ENCODE data around the gene TP63. TPM values are rescaled to one million over a fixed set of nuclear protein-coding genes. Genes with fewer than 3 reads are reported as not detected.

The TP63 gene
- total RNA-seq, 2 experiments from 2014 or later, result 0.58 to 1.1 TPM

DNA sequence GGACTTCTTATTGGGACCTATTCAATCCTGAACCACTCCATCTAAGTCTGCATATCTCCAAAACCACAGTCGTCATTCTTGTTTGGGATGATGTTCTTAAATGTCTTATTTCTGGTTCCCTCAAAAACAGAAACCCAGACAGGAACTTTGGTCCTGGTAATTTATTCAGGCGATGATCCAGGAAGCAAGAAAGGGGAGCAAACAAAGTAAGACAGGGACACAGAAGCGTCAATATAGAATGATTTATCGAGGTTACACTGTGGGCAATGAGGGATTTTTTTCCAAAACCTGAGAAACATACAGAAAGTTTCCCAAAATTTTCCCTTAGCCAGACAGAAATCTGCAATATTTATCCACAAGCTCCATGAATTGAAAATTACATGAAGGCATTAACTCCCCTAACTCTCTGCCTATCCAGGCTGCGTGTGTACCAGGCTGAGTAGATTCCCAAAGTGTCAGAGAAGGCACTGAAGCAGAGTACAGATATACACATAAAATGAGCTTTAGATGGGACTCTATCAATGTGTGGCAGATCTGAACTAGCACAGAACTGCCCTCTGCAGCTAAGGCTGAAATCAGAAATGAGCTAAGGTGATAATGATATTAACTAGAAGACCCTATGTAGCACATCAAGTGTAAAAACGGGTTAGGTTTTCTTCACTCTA is 43.2 kb downstream of the TP63 start:
- DNase-seq, result no peak
- Mint-ChIP-seq H3K4me1 (no peaks in the 10 kb centered on the region), H3K27ac (no peak overlapping the region), H3K27me3 (peaks cover 7% of the 10 kb centered on the region), H3K9me3 (ENCODE audit: low read depth) (peaks cover 4% of the 10 kb centered on the region), H3K36me3 (no peaks in the 10 kb centered on the region), H3K4me3 (no peak overlapping the region)
- ATAC-seq, result no peak
- CTCF ChIA-PET, result no interaction called here

DNA sequence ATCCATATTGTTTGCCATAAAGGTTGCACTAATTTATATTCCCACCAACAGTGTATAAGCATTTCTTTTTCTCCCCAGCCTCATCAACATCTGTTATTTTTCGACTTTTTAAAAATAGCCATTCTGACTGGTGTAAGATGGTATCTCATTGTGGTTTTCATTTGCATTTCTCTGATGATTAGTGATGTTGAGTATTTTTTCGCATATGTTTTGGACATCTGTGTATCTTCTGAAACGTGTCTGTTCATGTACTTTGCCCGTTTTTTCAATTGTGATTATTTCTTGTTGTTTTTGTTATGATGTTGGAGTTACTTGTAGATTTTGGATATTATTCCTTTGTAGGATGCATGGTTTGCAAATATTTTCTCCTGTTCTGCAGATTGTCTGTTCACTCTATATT is 46.5 kb downstream of the TP63 start:
- Mint-ChIP-seq H3K4me1 (no peaks in the 10 kb centered on the region), H3K36me3 (no peaks in the 10 kb centered on the region), H3K27ac (no peak overlapping the region), H3K27me3 (peaks cover 3% of the 10 kb centered on the region), H3K4me3 (no peak overlapping the region), H3K9me3 (ENCODE audit: low read depth) (no peaks in the 10 kb centered on the region)
- CTCF ChIA-PET, result no interaction called here
- no peak for ATAC-seq
- DNase-seq, result no peak

DNA sequence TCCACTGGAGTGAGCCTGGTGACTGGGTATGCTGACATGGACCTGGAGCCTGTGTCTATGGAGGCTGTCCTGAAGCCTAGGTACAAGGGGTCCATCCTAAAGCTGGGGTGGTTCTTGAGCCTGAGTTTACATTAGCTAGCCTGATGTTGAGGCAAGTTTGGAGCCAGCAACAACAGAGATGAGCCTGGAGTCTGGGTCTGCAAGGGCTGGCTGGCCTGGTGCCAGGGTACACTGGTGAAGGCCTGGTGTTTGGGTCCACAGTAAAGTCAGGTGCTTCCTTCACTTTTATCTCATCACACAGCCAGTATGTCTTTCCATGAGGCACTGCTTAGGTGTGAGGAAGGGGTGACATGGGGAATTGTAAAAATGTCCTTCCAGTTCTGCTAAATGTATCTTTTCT is 49.5 kb downstream of the TP63 start:
- H3K27me3 Mint-ChIP-seq, result peaks cover 2% of the 10 kb centered on the region
- no peak overlapping the region for H3K4me3 Mint-ChIP-seq
- H3K36me3 Mint-ChIP-seq, result no peaks in the 10 kb centered on the region
- CTCF ChIA-PET, result no interaction called here
- peaks cover 6% of the 10 kb centered on the region for H3K4me1 Mint-ChIP-seq
- H3K27ac Mint-ChIP-seq, result no peak overlapping the region
- ATAC-seq (no peak), DNase-seq (no peak)
- H3K9me3 Mint-ChIP-seq (ENCODE audit: low read depth), result no peaks in the 10 kb centered on the region

DNA sequence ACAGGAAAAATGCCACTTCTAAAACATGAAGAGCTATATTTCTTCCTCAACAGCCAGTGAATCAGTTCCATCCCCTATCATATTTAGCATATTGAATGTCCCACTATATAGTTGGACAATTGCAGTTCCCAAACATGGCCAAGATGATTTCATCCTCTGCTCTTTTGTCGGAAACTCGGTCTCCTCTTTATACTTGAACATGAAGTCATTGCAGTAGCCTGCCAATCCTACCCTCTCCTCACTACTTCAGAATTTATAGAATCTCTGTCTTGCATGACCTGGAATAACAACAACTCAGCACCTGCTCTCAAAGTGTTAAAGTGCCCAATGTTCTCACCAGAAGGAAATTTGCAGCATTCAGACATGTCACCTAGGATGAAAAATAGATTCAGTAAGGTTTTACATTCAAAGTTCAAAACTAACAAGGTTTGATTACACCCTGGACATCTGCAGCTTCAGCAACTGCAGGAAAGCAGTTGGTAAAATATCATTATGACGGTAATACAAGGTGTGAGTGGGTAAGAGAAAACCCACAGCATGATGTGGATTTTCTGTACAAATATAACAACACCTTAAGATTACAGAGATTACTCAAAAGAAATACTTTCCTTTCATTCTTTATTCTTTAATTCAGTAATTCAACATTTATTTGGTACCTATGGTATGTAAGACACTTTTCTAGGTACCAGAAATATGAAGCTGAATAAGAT is 52.5 kb downstream of the TP63 start:
- H3K36me3 Mint-ChIP-seq, result no peaks in the 10 kb centered on the region
- no peak for ATAC-seq
- no peak for DNase-seq
- peaks cover 2% of the 10 kb centered on the region for H3K27me3 Mint-ChIP-seq
- H3K4me3 Mint-ChIP-seq, result no peak overlapping the region
- peaks cover 6% of the 10 kb centered on the region for H3K4me1 Mint-ChIP-seq
- CTCF ChIA-PET, result no interaction called here
- H3K27ac Mint-ChIP-seq, result no peak overlapping the region
- H3K9me3 Mint-ChIP-seq (ENCODE audit: low read depth), result no peaks in the 10 kb centered on the region

DNA sequence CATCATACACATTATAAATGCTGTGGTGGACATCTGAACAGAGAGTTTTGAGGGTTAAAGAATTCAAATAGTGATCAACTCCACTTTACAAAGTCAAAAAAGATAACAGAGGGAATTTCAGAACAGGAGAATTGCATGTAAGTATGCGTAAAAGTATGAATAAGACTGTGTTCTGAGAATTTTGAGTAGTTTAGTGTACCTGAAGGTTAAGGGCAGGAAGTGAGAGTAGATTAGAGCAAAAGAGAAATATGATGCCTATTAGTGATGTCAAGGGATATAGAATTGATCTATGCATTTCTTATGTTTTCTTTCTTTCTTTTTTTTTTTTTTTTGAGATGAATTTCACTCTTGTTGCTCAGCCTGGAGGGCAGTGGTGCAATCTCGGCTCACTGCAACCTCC is 53.1 kb downstream of the TP63 start:
- Mint-ChIP-seq H3K4me1 (peaks cover 6% of the 10 kb centered on the region), H3K27me3 (peaks cover 2% of the 10 kb centered on the region), H3K4me3 (no peak overlapping the region), H3K9me3 (ENCODE audit: low read depth) (no peaks in the 10 kb centered on the region), H3K36me3 (no peaks in the 10 kb centered on the region), H3K27ac (no peak overlapping the region)
- DNase-seq (no peak), ATAC-seq (no peak)
- CTCF ChIA-PET, result no interaction called here

DNA sequence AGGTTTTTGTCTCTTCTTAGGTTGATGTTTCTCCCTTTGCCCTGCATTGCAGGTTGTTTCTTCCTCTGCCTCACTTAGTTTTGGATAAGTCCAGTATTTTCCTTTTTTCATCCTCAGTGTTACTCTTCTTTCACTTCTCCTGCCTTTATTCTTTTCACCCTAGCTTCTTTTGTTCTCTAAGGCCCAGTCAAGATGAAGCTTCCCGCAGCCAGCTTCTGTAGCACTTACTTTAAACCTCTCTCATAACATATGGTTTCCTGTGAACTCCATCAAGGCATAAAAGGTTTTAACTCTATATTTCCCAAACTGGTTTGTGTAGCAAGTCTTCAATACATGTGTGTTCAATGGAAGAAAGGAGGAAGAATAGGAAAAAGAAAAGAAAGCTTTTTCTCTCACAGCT is 54.1 kb downstream of the TP63 start:
- Mint-ChIP-seq H3K4me1 (peaks cover 6% of the 10 kb centered on the region), H3K27me3 (peaks cover 2% of the 10 kb centered on the region), H3K4me3 (no peak overlapping the region), H3K36me3 (no peaks in the 10 kb centered on the region), H3K27ac (no peak overlapping the region), H3K9me3 (ENCODE audit: low read depth) (no peaks in the 10 kb centered on the region)
- CTCF ChIA-PET, result no interaction called here
- DNase-seq (no peak), ATAC-seq (no peak)

DNA sequence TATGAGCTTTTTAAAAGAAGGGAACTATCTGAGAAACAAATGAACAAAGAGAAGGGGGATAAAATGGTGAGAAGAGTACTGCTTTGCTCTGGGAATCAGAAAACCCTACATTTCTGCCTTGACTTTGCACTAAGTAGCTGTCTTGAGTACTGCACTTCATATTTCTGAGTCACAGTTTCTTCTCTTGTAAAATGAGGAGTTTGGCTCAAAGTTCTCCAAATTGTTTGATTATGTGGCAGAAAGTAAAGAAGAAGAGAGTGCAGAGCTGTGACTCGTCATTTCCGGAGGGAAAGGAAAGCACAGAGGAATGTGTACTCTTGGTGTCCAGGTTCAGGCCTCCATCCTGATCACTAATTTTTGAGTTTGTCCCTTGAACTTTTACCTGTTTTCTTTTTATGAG is 54.7 kb downstream of the TP63 start:
- Mint-ChIP-seq H3K4me3 (no peak overlapping the region), H3K27me3 (peaks cover 2% of the 10 kb centered on the region), H3K36me3 (no peaks in the 10 kb centered on the region), H3K4me1 (peaks cover 6% of the 10 kb centered on the region), H3K9me3 (ENCODE audit: low read depth) (no peaks in the 10 kb centered on the region), H3K27ac (no peak overlapping the region)
- CTCF ChIA-PET, result interaction anchor here (1.0 kb wide), 1 partner anchor 413 kb away, joined by 3 read pairs; no protein-coding TSS in a partner anchor
- no peak for DNase-seq
- ATAC-seq, result no peak

DNA sequence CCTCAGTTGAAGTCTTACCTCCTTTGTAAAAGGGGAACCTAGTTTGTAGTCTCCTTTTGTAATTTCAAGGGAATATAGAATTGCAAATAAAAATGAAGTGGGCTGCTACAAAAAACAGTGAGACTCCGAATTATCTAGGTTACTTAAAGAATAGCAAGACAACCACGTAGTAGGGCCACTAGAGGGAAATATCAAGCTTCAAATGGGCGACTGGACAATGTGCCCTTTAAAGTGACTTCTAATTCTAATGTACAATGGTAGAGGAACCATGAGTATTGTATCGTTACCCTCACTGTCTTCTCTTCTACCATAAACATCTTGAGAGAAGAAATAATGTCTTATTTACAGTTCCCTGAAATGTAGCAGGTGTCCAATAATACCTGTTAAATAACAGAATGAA is 56.3 kb downstream of the TP63 start:
- no peak for ATAC-seq
- Mint-ChIP-seq H3K4me3 (no peak overlapping the region), H3K27me3 (peaks cover 2% of the 10 kb centered on the region), H3K4me1 (peaks cover 6% of the 10 kb centered on the region), H3K9me3 (ENCODE audit: low read depth) (no peaks in the 10 kb centered on the region), H3K27ac (no peak overlapping the region), H3K36me3 (no peaks in the 10 kb centered on the region)
- CTCF ChIA-PET, result no interaction called here
- no peak for DNase-seq

DNA sequence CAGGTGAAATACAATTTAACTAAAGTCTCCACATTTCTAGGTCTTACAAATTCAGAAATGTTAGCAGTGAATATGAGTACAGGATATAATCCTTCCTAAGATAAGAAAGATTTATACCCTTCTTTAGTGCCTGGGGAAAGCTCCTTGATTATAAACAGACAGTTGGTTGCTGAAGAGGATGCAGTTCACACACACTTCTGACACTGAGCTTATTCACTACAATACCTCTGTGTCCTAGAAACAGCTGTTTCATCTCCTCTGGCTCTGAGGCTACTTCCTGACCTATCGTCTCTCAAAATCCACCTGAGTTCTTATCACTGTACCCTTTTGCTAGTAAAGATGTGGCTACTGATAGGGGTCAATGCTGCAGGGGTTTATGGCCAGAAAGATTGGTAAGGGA is 57.1 kb downstream of the TP63 start:
- H3K4me1 Mint-ChIP-seq, result peaks cover 6% of the 10 kb centered on the region
- H3K4me3 Mint-ChIP-seq, result no peak overlapping the region
- no peak overlapping the region for H3K27ac Mint-ChIP-seq
- ATAC-seq (no peak), DNase-seq (no peak)
- no peaks in the 10 kb centered on the region for H3K9me3 Mint-ChIP-seq (ENCODE audit: low read depth)
- H3K27me3 Mint-ChIP-seq, result peaks cover 2% of the 10 kb centered on the region
- CTCF ChIA-PET, result no interaction called here
- H3K36me3 Mint-ChIP-seq, result no peaks in the 10 kb centered on the region

DNA sequence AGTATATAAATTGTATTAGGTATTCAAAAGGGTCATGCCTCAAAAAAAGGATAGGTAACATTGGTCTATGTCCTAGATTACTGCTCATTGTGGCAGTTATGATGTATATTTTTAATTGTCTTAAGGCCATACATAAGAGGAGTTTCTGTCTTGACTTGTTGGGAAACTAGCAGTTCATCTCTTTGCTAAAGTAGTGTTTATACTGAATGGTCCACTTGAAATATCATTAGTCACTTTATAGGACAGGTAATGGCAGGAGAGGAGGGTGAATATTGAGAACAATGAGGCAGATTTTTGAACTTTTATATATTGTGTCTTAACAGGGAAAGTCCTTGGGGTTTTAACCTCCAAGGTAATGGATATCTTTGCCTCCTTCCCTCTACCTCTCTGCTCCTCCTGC is 58.4 kb downstream of the TP63 start:
- no peaks in the 10 kb centered on the region for H3K36me3 Mint-ChIP-seq
- no peak for ATAC-seq
- H3K9me3 Mint-ChIP-seq (ENCODE audit: low read depth), result no peaks in the 10 kb centered on the region
- no peak overlapping the region for H3K27ac Mint-ChIP-seq
- no peaks in the 10 kb centered on the region for H3K27me3 Mint-ChIP-seq
- CTCF ChIA-PET, result no interaction called here
- H3K4me3 Mint-ChIP-seq, result no peak overlapping the region
- H3K4me1 Mint-ChIP-seq, result no peaks in the 10 kb centered on the region
- no peak for DNase-seq

DNA sequence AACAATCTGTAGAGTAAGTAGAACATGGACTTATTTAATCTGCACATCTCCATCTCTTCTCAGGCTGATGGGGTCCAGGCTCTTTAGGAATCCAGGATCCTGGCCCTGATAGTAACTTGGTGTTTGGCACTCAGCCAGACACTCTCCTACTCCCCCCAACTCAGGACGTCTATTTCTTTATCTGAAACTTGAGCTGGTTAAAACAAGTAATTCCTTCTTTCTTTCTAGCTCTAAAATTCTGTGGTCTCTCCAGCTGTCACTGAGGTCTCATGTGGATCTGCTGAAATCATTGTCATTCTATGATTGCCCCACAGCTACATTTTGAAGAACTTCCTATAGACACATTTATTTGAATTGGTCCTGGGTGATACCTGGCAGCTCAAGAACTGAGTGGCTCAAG is 59.0 kb downstream of the TP63 start:
- Mint-ChIP-seq H3K4me3 (no peak overlapping the region), H3K9me3 (ENCODE audit: low read depth) (no peaks in the 10 kb centered on the region), H3K27ac (no peak overlapping the region), H3K27me3 (no peaks in the 10 kb centered on the region), H3K4me1 (no peaks in the 10 kb centered on the region), H3K36me3 (no peaks in the 10 kb centered on the region)
- CTCF ChIA-PET, result no interaction called here
- DNase-seq (no peak), ATAC-seq (no peak)

DNA sequence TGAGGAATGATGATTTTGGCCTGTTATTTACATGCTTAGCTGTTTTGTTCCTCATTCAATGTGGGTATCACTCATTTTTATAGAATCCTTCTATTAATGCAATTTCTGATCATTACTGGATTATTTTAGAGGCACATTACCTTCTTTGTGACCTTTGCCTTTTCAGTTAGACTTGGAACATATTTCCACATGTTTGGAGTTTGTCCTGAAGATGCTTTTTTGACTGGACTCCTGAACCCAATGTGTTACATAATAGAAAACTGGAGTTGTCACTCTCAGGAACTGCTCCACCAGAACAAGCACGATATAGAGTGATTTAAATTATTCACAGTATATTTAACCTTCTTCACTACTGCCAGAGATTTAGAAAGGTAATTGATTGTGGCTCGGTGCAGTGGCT is 59.5 kb downstream of the TP63 start:
- no peaks in the 10 kb centered on the region for H3K9me3 Mint-ChIP-seq (ENCODE audit: low read depth)
- H3K4me3 Mint-ChIP-seq, result no peak overlapping the region
- CTCF ChIA-PET, result no interaction called here
- H3K27ac Mint-ChIP-seq, result no peak overlapping the region
- no peaks in the 10 kb centered on the region for H3K27me3 Mint-ChIP-seq
- ATAC-seq (no peak), DNase-seq (no peak)
- H3K36me3 Mint-ChIP-seq, result no peaks in the 10 kb centered on the region
- no peaks in the 10 kb centered on the region for H3K4me1 Mint-ChIP-seq

DNA sequence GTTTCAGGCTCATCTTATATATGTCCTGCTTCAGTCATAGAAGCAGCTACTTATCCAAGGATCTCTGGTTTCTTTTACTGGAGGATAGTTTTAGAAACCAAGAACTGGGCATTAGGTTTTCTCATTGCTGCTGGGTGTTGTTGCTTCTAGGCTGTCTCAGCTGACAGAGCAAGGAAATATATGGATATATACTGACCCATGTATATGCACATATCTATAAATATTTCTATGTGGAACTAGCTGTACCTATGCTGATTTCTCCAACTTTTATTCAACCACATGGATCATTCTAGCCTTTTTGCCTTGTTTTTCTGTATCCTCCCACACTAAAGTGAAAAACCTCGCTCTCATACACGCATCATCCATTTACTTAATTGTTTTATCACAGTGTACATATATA is 64.2 kb downstream of the TP63 start:
- H3K4me1 Mint-ChIP-seq, result no peaks in the 10 kb centered on the region
- no peaks in the 10 kb centered on the region for H3K9me3 Mint-ChIP-seq (ENCODE audit: low read depth)
- no peaks in the 10 kb centered on the region for H3K36me3 Mint-ChIP-seq
- DNase-seq (no peak), ATAC-seq (no peak)
- no peak overlapping the region for H3K4me3 Mint-ChIP-seq
- no peaks in the 10 kb centered on the region for H3K27me3 Mint-ChIP-seq
- CTCF ChIA-PET, result no interaction called here
- no peak overlapping the region for H3K27ac Mint-ChIP-seq

DNA sequence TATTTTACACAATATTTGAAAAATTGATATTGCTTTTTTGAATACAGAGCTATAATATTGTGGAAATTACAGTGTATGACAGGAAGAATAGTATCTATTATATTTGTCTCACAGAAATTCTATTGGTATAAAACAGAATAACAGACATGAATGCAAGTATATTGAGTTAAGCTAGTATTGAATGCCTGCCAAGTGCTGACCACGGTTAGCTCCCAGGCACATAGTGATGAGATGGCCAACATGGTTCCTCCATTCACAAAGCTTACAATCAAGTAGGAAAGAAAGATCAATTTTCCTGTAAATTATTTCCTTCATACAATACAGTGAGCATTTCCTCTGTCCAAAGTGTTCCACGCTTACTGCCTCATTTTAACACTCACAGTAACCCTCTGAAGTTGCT is 67.6 kb downstream of the TP63 start:
- Mint-ChIP-seq H3K27me3 (no peaks in the 10 kb centered on the region), H3K4me1 (no peaks in the 10 kb centered on the region), H3K4me3 (no peak overlapping the region), H3K9me3 (ENCODE audit: low read depth) (no peaks in the 10 kb centered on the region), H3K27ac (no peak overlapping the region), H3K36me3 (no peaks in the 10 kb centered on the region)
- CTCF ChIA-PET, result interaction anchor here (2.0 kb wide), 1 partner anchor 10 kb away, joined by 5 read pairs; no protein-coding TSS in a partner anchor
- DNase-seq (no peak), ATAC-seq (no peak)
